Metanephros (tissue), 1 donor: ENCODE results near the gene PCDHGA9. TPM values are rescaled to one million over a fixed set of nuclear protein-coding genes. Genes with fewer than 3 reads are reported as not detected.

Experiments
- total RNA-seq: library from RNA; depleted of rRNA; stranded (reverse); fragments of >200 nt; gene quantifications from one replicate; pipeline ENCODE4 v1.2.3, GENCODE V29; 2014

Gene PCDHGA9
- total RNA-seq, 1 donor from 2014 or later: 9.8 TPM

DNA sequence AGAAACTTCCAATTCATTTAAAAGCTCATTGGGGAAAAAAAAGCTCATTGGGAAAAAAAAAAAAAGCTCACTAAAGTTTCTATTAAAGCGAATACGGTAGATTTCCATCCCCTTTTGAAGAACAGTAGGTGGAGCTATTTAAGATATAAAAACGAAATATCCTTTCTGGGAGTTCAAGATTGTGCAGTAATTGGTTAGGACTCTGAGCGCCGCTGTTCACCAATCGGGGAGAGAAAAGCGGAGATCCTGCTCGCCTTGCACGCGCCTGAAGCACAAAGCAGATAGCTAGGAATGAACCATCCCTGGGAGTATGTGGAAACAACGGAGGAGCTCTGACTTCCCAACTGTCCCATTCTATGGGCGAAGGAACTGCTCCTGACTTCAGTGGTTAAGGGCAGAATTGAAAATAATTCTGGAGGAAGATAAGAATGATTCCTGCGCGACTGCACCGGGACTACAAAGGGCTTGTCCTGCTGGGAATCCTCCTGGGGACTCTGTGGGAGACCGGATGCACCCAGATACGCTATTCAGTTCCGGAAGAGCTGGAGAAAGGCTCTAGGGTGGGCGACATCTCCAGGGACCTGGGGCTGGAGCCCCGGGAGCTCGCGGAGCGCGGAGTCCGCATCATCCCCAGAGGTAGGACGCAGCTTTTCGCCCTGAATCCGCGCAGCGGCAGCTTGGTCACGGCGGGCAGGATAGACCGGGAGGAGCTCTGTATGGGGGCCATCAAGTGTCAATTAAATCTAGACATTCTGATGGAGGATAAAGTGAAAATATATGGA, 27.9 kb downstream of the PCDHGA9 start, which contains the start of gene PCDHGA12:
TSS of gene PCDHGA12 (plus strand) at position 176 of the 782 bp plus-strand sequence. CDS start at position 429, 253 bp downstream.

Other genes with a start within 250 kb of the PCDHGA9 start
- 4.4 TPM for gene PCDHB7, start 230.1 kb upstream of the PCDHGA9 start, total RNA-seq
- 2.6 TPM for gene PCDHB8, start 225.0 kb upstream of the PCDHGA9 start, total RNA-seq
- 7.8 TPM for gene PCDHB16, start 220.4 kb upstream of the PCDHGA9 start, total RNA-seq
- 3.3 TPM for gene PCDHB9, start 215.6 kb upstream of the PCDHGA9 start, total RNA-seq
- gene PCDHB10, start 210.4 kb upstream of the PCDHGA9 start, total RNA-seq: 6.2 TPM
- 8.5 TPM for gene PCDHB11, start 203.2 kb upstream of the PCDHGA9 start, total RNA-seq
- 9.3 TPM for gene PCDHB12, start 194.1 kb upstream of the PCDHGA9 start, total RNA-seq
- 7.9 TPM for gene PCDHB13, start 188.9 kb upstream of the PCDHGA9 start, total RNA-seq
- 8.6 TPM for gene PCDHB14, start 179.4 kb upstream of the PCDHGA9 start, total RNA-seq
- 11.0 TPM for gene PCDHB15, start 157.4 kb upstream of the PCDHGA9 start, total RNA-seq
- 0.35 TPM for gene SLC25A2, start 98.7 kb upstream of the PCDHGA9 start, total RNA-seq
- 76.2 TPM for gene TAF7, start 82.0 kb upstream of the PCDHGA9 start, total RNA-seq
- 1.1 TPM for gene PCDHGA1, start 72.3 kb upstream of the PCDHGA9 start, total RNA-seq
- 10.2 TPM for gene PCDHGA2, start 64.0 kb upstream of the PCDHGA9 start, total RNA-seq
- gene PCDHGA3, start 58.9 kb upstream of the PCDHGA9 start, total RNA-seq: 4.8 TPM
- gene PCDHGB1, start 52.7 kb upstream of the PCDHGA9 start, total RNA-seq: 6.0 TPM
- 6.4 TPM for gene PCDHGA4, start 47.8 kb upstream of the PCDHGA9 start, total RNA-seq
- 8.8 TPM for gene PCDHGB2, start 42.8 kb upstream of the PCDHGA9 start, total RNA-seq
- gene PCDHGA5, start 38.6 kb upstream of the PCDHGA9 start, total RNA-seq: 8.7 TPM
- 7.1 TPM for gene PCDHGB3, start 32.5 kb upstream of the PCDHGA9 start, total RNA-seq
- gene PCDHGA6, start 28.9 kb upstream of the PCDHGA9 start, total RNA-seq: 10.3 TPM
- 8.0 TPM for gene PCDHGA7, start 20.0 kb upstream of the PCDHGA9 start, total RNA-seq
- 14.1 TPM for gene PCDHGB4, start 15.1 kb upstream of the PCDHGA9 start, total RNA-seq
- gene PCDHGA8, start 10.1 kb upstream of the PCDHGA9 start, total RNA-seq: 6.2 TPM
- gene PCDHGB5, start 4.8 kb upstream of the PCDHGA9 start, total RNA-seq: 14.1 TPM
- 12.3 TPM for gene PCDHGB6, start 5.2 kb downstream of the PCDHGA9 start, total RNA-seq
- gene PCDHGA10, start 10.2 kb downstream of the PCDHGA9 start, total RNA-seq: 9.1 TPM
- gene PCDHGB7, start 14.9 kb downstream of the PCDHGA9 start, total RNA-seq: 15.8 TPM
- gene PCDHGA11, start 18.3 kb downstream of the PCDHGA9 start, total RNA-seq: 10.0 TPM
- 10.0 TPM for gene PCDHGA12, start 27.7 kb downstream of the PCDHGA9 start, total RNA-seq
- 71.1 TPM for gene PCDHGC3, start 73.2 kb downstream of the PCDHGA9 start, total RNA-seq
- 9.6 TPM for gene PCDHGC4, start 82.3 kb downstream of the PCDHGA9 start, total RNA-seq
- gene PCDHGC5, start 86.3 kb downstream of the PCDHGA9 start, total RNA-seq: 4.8 TPM
- 37.0 TPM for gene DIAPH1, start 216.2 kb downstream of the PCDHGA9 start, total RNA-seq
- 57.7 TPM for gene HDAC3, start 234.1 kb downstream of the PCDHGA9 start, total RNA-seq
- gene RELL2, start 234.2 kb downstream of the PCDHGA9 start, total RNA-seq: 1.2 TPM
- 12.4 TPM for gene FCHSD1, start 248.6 kb downstream of the PCDHGA9 start, total RNA-seq